DOHH2 (cell line): ENCODE data around the gene ELP1.

Experiments used
- EZH2phosphoT487 ChIP-seq: fragments of 200-600 bp; sonication (generic); IDR thresholded peaks from 2 replicates; pipeline ENCODE4 v1.6.1; 2017; ENCODE audit warnings: borderline replicate concordance, mild to moderate bottlenecking, antibody characterized with exemption, low read length, moderate library complexity, mixed read lengths
- TF ChIP-seq, protein P1 (sequence below): fragments of 200-600 bp; sonication (generic); IDR thresholded peaks from one replicate; pipeline ENCODE4 v1.5.1; 2014; ENCODE audit warnings: antibody characterized with exemption, mild to moderate bottlenecking, low read depth, low read length; ENCODE audit not compliant: poor library complexity, severe bottlenecking

DNA sequence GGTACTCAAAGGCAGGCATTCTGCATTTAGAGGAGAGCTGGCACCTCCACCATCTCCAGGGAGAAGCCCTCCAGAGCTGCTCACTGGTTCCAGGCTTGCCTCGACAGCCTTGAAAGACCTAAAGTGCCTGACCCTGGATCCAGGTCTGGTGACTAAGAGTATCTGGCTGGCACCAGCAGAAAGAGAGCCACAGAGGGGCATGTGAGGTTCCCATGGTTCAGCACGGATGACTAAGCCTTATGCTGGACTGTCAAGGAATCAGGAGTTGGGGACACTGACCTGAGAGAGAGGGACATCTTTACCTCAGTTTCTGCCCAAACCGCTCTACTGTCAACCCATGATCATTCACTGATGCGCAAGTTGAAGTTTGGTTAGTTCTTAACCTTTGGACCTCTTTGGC lies 68.9 kb downstream of the ELP1 start:
- TF ChIP-seq, protein P1, sequence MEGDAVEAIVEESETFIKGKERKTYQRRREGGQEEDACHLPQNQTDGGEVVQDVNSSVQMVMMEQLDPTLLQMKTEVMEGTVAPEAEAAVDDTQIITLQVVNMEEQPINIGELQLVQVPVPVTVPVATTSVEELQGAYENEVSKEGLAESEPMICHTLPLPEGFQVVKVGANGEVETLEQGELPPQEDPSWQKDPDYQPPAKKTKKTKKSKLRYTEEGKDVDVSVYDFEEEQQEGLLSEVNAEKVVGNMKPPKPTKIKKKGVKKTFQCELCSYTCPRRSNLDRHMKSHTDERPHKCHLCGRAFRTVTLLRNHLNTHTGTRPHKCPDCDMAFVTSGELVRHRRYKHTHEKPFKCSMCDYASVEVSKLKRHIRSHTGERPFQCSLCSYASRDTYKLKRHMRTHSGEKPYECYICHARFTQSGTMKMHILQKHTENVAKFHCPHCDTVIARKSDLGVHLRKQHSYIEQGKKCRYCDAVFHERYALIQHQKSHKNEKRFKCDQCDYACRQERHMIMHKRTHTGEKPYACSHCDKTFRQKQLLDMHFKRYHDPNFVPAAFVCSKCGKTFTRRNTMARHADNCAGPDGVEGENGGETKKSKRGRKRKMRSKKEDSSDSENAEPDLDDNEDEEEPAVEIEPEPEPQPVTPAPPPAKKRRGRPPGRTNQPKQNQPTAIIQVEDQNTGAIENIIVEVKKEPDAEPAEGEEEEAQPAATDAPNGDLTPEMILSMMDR, result no peak
- TF ChIP-seq EZH2phosphoT487, result no peak
